ENCODE results near the gene ADRA2B.
"Not testable (repeated sequence)": the region's sequence is repeated elsewhere in the genome, so short reads cannot be mapped to it uniquely, and the experiment has no call there.

ADRA2B gene

DNA sequence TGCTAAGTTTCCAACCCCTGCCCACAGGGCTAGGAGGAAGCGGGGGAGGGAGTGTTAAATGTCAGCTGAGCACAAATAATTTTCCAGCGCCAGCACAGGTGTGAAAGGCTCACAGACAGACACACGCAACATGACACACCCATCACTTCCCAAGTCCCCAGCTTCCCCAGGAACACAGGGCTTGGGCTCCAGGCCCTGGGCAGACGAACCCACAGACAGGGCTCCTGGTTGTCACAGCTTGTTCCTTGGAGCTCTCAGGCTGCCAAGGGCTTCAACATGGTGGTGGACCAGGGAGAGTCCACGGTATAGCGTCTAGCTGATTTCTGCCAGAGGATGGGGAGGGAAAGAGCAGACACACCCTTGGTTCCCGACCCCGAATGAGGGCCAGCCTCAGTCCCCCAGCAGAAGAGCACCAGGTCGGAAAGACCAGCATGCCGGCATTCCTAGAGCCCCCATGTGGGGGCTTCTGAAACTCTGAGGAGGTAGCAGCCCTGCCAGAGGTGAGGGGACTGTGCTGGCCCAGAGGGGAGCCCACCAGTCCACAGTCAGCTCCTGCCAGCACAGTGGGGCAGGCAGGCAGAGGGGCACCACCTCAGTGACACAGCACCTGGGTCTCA, 27.0 kb upstream of the ADRA2B start:
- H3K4me3 ChIP-seq (ENCODE audit: low read depth, low read length), result no peak overlapping the region
- H3K79me2 ChIP-seq (ENCODE audit: control insufficient read depth, insufficient read depth, low read length, unreplicated experiment), result no peaks in the 10 kb centered on the region
- H3K27ac ChIP-seq (ENCODE audit: low read depth, low read length), result no peak overlapping the region
- no peaks in the 10 kb centered on the region for H3K27me3 ChIP-seq (ENCODE audit: insufficient read depth, low read length)
- H3K4me1 ChIP-seq (ENCODE audit: control insufficient read depth, insufficient read depth, low read length, unreplicated experiment), result peaks cover 14% of the 10 kb centered on the region
- H3K36me3 ChIP-seq (ENCODE audit: insufficient read depth, low read length), result no peaks in the 10 kb centered on the region
- no peak overlapping the region for H2AFZ ChIP-seq (ENCODE audit: low read length, unreplicated experiment)

DNA sequence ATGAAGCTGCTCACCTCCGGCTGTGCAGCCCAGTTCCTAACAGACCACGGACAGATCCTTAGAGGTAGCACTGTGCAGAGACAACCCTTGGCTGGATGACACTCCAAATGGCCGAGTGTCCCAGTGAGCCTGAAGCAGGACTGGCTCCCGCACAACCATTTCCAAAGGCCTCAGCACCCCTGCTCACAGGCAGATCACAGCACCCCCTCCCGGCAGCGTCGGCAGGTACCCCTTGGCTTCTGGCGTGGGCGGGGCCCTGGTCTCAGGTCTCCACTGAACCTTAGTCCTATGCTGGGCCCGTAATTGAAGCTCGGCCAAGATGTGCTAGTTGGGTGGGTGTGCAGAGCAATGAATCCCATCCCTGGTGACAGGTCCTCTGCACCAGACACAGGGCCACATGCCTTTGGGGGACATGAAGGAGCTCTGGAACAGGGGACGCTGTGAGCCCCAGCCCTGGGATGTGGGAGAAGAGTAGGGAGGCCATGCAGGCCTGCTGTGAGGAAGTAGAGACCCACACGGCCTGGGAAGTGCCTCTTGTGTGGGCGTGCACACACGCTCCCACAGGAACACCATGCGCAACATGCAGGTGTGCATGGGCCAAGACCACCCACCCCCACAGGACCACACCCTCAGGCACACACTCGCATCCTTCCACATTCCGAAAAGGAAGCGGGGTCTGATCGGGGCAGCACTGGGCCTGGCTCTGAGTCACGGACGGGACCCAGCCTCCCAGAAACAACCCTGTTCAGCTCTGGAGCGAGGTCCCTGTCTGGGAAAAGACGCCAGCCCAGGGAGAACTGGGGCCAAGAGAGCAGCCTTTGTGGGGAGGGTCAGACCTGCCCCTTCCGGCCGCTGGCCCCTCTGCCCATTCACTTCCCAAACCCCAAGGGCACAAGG, 26.1 kb upstream of the ADRA2B start:
- H3K27ac ChIP-seq (ENCODE audit: low read depth, low read length), result no peak overlapping the region
- no peak overlapping the region for H3K4me3 ChIP-seq (ENCODE audit: low read depth, low read length)
- H3K4me1 ChIP-seq (ENCODE audit: control insufficient read depth, insufficient read depth, low read length, unreplicated experiment), result peaks cover 8% of the 10 kb centered on the region
- no peaks in the 10 kb centered on the region; the same call in 1 of the 2 replicates for H3K27me3 ChIP-seq (ENCODE audit: insufficient read depth, low read length)
- no peaks in the 10 kb centered on the region for H3K36me3 ChIP-seq (ENCODE audit: insufficient read depth, low read length)
- no peak overlapping the region for H2AFZ ChIP-seq (ENCODE audit: low read length, unreplicated experiment)
- H3K79me2 ChIP-seq (ENCODE audit: control insufficient read depth, insufficient read depth, low read length, unreplicated experiment), result no peaks in the 10 kb centered on the region

DNA sequence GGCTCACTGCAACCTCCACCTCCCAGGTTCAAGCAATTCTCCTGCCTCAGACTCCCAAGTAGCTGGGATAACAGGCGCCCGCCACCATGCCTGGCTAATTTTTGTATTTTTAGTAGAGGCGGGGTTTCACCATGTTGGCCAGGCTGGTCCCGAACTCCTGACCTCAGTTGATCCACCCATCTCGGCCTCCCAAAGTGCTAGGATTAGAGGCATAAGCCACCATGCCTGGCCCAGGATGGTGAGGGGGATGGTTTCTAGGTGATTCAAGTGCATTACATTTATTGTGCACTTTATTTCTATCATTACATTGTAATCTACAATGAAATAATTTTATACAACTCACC, 25.2 kb upstream of the ADRA2B start:
- not testable (repeated sequence) for H3K4me3 ChIP-seq (ENCODE audit: low read depth, low read length); H3K27me3 ChIP-seq (ENCODE audit: insufficient read depth, low read length); H3K27ac ChIP-seq (ENCODE audit: low read depth, low read length); H3K36me3 ChIP-seq (ENCODE audit: insufficient read depth, low read length); H2AFZ ChIP-seq (ENCODE audit: low read length, unreplicated experiment); H3K4me1 ChIP-seq (ENCODE audit: control insufficient read depth, insufficient read depth, low read length, unreplicated experiment); H3K79me2 ChIP-seq (ENCODE audit: control insufficient read depth, insufficient read depth, low read length, unreplicated experiment)

DNA sequence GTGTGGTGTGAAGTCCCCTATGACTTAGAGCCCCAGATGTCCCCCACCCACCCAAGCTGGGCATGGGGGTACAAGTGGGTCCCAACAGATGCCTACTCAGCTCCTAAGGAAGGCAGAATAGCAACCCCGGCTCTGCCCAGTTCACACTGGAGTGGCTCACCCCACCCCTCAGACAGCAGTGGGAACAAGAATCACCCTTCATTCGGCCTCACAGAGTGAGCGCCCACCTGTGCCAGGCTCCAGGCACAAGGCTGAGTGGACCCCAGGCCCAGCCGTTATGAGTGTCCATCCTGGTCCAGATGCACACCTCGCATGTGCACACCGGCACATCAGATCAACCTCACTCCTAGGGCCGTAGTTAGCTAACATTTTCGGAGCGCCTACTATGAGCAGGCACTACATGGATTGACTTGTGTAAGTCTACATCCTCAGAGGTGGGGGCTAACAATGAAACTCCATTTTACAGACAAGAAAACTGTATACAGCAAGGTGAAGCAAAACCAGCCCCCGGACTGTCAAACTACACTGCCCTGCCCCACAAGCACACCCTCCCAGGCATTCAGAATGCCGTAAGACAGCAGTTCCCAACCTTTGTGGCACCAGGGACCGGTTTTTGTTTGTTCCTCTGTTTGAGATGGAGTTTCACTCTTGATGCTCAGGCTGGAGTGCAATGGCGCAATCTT, 24.7 kb upstream of the ADRA2B start:
- H3K36me3 ChIP-seq (ENCODE audit: insufficient read depth, low read length), result no peaks in the 10 kb centered on the region
- H3K79me2 ChIP-seq (ENCODE audit: control insufficient read depth, insufficient read depth, low read length, unreplicated experiment), result no peaks in the 10 kb centered on the region
- no peak overlapping the region for H3K4me3 ChIP-seq (ENCODE audit: low read depth, low read length)
- peaks cover 4% of the 10 kb centered on the region for H3K27me3 ChIP-seq (ENCODE audit: insufficient read depth, low read length)
- H3K27ac ChIP-seq (ENCODE audit: low read depth, low read length), result no peak overlapping the region
- no peak overlapping the region for H2AFZ ChIP-seq (ENCODE audit: low read length, unreplicated experiment)
- peaks cover 8% of the 10 kb centered on the region for H3K4me1 ChIP-seq (ENCODE audit: control insufficient read depth, insufficient read depth, low read length, unreplicated experiment)

DNA sequence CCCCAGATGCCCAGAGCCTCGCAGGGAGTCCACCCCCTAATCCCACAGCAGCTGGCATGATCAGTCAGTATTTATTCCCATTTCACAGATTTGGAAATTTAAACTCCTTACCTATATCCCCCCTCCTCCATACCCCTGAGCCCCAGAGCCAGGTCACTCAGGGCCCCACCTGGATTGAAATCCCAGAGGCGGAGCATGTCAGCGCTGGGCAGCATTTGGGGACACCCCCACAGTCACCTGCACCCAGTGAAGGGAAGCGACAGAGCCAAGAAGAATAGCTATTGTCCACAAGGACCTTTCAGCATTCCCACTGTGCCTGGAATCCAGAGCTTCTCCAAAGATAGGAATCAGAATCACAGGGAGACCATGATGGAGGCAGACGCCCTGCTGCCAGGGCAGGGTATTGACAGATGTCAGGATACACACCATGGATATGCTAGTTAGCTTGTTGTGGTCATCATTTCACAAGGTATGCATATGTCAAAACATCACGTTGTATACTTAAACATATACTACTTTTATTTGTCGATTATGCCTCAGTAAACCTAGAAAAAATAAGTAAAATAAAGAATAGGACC, 22.9 kb upstream of the ADRA2B start:
- H3K4me1 ChIP-seq (ENCODE audit: control insufficient read depth, insufficient read depth, low read length, unreplicated experiment), result peaks cover 5% of the 10 kb centered on the region
- peaks cover 19% of the 10 kb centered on the region for H3K27me3 ChIP-seq (ENCODE audit: insufficient read depth, low read length)
- no peaks in the 10 kb centered on the region for H3K36me3 ChIP-seq (ENCODE audit: insufficient read depth, low read length)
- no peak overlapping the region for H2AFZ ChIP-seq (ENCODE audit: low read length, unreplicated experiment)
- no peaks in the 10 kb centered on the region for H3K79me2 ChIP-seq (ENCODE audit: control insufficient read depth, insufficient read depth, low read length, unreplicated experiment)
- no peak overlapping the region for H3K4me3 ChIP-seq (ENCODE audit: low read depth, low read length)
- H3K27ac ChIP-seq (ENCODE audit: low read depth, low read length), result no peak overlapping the region

DNA sequence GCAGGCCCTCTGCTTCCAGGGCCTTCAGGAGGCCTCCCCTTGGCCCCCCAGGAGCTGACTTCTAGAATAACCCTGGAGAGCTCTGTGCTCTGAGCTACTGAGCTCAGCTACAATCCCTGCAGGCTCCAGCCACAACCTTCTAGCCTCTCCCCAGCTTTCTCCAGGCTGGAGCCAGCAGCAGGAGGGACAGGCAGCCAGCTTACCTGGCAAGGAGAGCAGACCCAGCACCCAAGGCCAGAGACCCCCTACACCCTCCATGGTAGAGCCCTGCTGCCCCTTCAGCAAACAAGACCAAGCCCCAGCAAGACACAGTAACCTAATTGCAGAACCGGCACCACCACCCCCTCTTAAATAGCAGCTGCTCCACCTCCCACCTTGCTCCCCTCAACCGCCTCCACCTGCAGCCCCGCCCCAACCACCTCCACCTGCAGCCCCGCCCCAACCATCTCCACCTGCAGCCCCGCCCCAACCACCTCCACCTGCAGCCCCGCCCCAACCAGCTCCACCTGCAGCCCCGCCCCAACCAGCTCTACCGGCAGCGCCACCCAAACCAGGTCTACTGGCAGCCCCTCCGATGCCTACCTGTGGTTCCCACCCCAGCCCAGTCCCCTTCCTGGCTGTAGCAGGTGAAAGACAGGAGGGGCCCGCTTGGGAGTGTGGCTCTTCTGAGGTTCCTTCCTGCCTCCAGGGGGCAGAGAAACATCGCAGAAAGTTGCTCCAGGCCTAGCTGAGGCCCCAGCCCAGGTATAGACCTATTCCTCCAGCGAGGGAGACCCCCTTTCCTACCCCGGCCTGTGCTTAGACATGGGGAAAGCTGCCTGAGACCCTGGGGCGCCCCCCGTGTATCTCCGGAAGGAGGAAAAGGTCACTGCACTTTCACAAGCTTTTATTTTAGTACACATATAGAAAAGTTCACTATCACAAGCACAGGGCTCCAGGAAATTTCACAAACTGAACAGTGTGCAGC, 22.1 kb upstream of the ADRA2B start, which contains the start of gene ASTL:
TSS of gene ASTL (minus strand) at position 324 of the 967 bp plus-strand sequence. CDS start at position 258, 66 bp downstream.
- no peak within 1 kb of the TSS for H3K27ac ChIP-seq (ENCODE audit: low read depth, low read length)
- no peaks in the 10 kb centered on the region for H3K79me2 ChIP-seq (ENCODE audit: control insufficient read depth, insufficient read depth, low read length, unreplicated experiment)
- no peak within 1 kb of the TSS for H3K4me3 ChIP-seq (ENCODE audit: low read depth, low read length)
- H3K27me3 ChIP-seq (ENCODE audit: insufficient read depth, low read length), result peaks cover 27% of the 10 kb centered on the region
- H3K4me1 ChIP-seq (ENCODE audit: control insufficient read depth, insufficient read depth, low read length, unreplicated experiment), result no peaks in the 10 kb centered on the region
- H2AFZ ChIP-seq (ENCODE audit: low read length, unreplicated experiment), result no peak within 1 kb of the TSS
- H3K36me3 ChIP-seq (ENCODE audit: insufficient read depth, low read length), result no peaks in the 10 kb centered on the region

DNA sequence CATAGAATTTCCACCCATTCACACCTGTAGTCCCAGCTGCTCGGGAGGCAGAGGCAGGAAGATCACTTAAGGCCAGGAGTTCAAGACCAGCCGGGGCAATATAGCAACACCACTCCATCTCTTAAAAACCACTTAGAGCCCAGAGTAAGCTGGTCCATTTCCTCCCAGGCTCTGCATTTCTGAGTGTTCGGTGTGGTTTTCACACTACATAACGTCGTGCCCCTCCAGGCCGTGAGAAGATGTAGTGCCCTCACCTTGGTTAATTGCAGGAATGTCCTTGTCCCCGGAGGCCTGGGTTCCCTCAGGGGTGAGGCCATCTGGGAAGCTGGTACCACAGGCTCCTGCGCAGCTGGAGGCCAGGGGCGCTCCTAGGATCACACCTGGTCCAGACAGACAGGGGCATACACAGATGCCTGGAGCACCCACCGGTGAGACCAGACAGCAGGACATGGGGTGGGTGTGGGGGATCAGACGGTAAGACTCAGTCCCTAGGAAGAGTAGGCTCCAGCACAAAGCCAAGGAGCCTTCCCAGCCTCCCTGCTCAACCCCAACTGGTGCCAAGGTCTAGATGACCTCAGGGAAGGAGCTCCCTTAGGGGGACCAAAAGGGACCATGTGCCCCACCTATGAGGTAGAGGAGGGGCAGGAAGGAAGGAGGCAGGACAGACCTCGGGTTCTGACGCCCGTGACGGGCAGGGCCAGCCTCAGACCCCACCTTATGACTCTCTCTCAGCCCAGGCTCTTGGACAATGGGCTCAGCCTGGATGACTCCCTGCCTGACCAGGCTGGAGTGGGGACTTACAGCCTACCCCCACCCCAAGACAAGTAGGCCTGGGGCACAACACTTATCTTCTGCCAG, 21.2 kb upstream of the ADRA2B start:
- Histone ChIP-seq H3K27ac (ENCODE audit: low read depth, low read length) (no peak overlapping the region), H3K79me2 (ENCODE audit: control insufficient read depth, insufficient read depth, low read length, unreplicated experiment) (no peaks in the 10 kb centered on the region), H3K4me3 (ENCODE audit: low read depth, low read length) (no peak overlapping the region), H3K36me3 (ENCODE audit: insufficient read depth, low read length) (no peaks in the 10 kb centered on the region), H3K4me1 (ENCODE audit: control insufficient read depth, insufficient read depth, low read length, unreplicated experiment) (no peaks in the 10 kb centered on the region), H3K27me3 (ENCODE audit: insufficient read depth, low read length) (peaks cover 28% of the 10 kb centered on the region), H2AFZ (ENCODE audit: low read length, unreplicated experiment) (no peak overlapping the region)

DNA sequence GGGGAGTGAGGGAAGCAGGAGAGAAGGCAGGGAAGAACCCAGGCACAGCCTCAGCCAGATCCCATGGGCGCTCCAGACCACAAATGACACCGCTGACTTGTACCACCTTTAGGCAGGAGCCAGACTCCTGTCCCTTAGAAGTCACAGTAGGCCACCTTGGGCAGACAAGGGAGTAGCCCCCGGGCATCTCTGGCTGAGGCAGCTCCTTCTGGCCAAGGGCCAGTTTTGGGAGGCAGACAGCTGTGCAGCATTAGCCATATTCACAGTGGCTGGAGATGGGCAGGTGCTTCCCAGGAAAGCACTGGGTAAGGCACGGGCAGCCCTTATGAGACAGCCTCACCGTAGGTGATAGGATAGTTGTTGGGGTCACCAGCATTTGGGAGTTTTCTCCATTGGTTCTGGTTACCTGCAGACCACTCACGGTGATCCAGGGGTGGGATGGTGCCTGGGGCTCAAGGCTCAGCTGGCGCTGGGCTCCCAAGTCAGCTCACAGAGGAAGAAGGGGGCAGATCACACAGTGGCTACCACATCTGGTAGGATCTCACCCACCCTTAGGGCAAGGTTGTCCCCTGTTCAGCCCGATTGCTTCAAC, 19.9 kb upstream of the ADRA2B start:
- Histone ChIP-seq H3K4me3 (ENCODE audit: low read depth, low read length) (no peak overlapping the region), H3K4me1 (ENCODE audit: control insufficient read depth, insufficient read depth, low read length, unreplicated experiment) (no peaks in the 10 kb centered on the region), H3K27me3 (ENCODE audit: insufficient read depth, low read length) (peaks cover 28% of the 10 kb centered on the region), H3K27ac (ENCODE audit: low read depth, low read length) (no peak overlapping the region), H2AFZ (ENCODE audit: low read length, unreplicated experiment) (no peak overlapping the region), H3K79me2 (ENCODE audit: control insufficient read depth, insufficient read depth, low read length, unreplicated experiment) (no peaks in the 10 kb centered on the region), H3K36me3 (ENCODE audit: insufficient read depth, low read length) (no peaks in the 10 kb centered on the region)

DNA sequence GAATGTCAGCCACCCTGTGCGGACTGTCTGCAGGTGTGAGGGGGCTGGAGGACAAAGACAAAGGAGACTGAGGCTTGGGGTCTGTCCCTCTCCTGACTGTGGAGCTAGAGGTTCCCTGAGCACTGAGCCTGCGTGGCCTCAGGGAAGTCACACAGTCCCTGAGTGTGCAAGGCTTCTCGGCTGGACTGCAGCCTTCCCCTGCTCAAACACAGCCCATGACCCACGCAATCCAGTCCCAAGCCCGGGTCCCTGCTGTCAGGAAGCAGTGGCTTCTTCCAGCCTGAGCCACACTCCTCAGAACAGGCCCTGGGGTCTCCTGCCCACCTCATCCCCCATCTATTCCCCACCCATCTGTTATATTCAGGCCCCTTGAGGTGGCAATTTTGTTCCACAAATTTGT, 19.2 kb upstream of the ADRA2B start:
- no peaks in the 10 kb centered on the region for H3K79me2 ChIP-seq (ENCODE audit: control insufficient read depth, insufficient read depth, low read length, unreplicated experiment)
- H2AFZ ChIP-seq (ENCODE audit: low read length, unreplicated experiment), result no peak overlapping the region
- no peaks in the 10 kb centered on the region for H3K36me3 ChIP-seq (ENCODE audit: insufficient read depth, low read length)
- H3K27me3 ChIP-seq (ENCODE audit: insufficient read depth, low read length), result peaks cover 33% of the 10 kb centered on the region
- no peak overlapping the region for H3K4me3 ChIP-seq (ENCODE audit: low read depth, low read length)
- H3K4me1 ChIP-seq (ENCODE audit: control insufficient read depth, insufficient read depth, low read length, unreplicated experiment), result no peaks in the 10 kb centered on the region
- H3K27ac ChIP-seq (ENCODE audit: low read depth, low read length), result no peak overlapping the region
